ENCODE data around the gene MRTFA.

Gene MRTFA

GRCh38 chr22:40407831-40408717, 228.4 kb downstream of the MRTFA start:
- DNase-seq: no peak

GRCh38 chr22:40407021-40407761, 229.3 kb downstream of the MRTFA start:
- DNase-seq: no peak

- no peak for DNase-seq
These were observed 230.2 kb downstream of the MRTFA start for GRCh38 chr22:40406063-40406890.

GRCh38 chr22:40405178-40406062, 231.1 kb downstream of the MRTFA start:
- no peak for DNase-seq

GRCh38 chr22:40404251-40405177, 232.0 kb downstream of the MRTFA start:
- no peak for DNase-seq

- DNase-seq: no peak
These were observed 232.9 kb downstream of the MRTFA start for GRCh38 chr22:40403651-40404050.

- DNase-seq: no peak
These were observed 233.4 kb downstream of the MRTFA start for GRCh38 chr22:40403141-40403540.

- no peak for DNase-seq
These were observed 234.5 kb downstream of the MRTFA start for GRCh38 chr22:40401981-40402406.

- no peak for DNase-seq
These were observed 235.0 kb downstream of the MRTFA start for GRCh38 chr22:40401532-40401931.

GRCh38 chr22:40400159-40400558, 236.4 kb downstream of the MRTFA start:
- DNase-seq: no peak

- DNase-seq: peak; percentile 65
These were observed 236.9 kb downstream of the MRTFA start for GRCh38 chr22:40399621-40400020.

GRCh38 chr22:40397396-40397795, 239.1 kb downstream of the MRTFA start:
- peak; percentile 56 for DNase-seq

GRCh38 chr22:40396882-40397281, 239.6 kb downstream of the MRTFA start:
- DNase-seq: peak; percentile 88

- DNase-seq: no peak
These were observed 240.9 kb downstream of the MRTFA start for GRCh38 chr22:40395607-40396006.

GRCh38 chr22:40394607-40395006, 241.9 kb downstream of the MRTFA start:
- no peak for DNase-seq

- no peak for DNase-seq
These were observed 243.9 kb downstream of the MRTFA start for GRCh38 chr22:40392618-40393017.

GRCh38 chr22:40391417-40391816, 245.1 kb downstream of the MRTFA start:
- no peak for DNase-seq

GRCh38 chr22:40388231-40388630, 248.3 kb downstream of the MRTFA start:
- DNase-seq: no peak

- DNase-seq: no peak
These were observed 248.8 kb downstream of the MRTFA start for GRCh38 chr22:40387746-40388145.

GRCh38 chr22:40385036-40385782, 251.3 kb downstream of the MRTFA start:
- DNase-seq: no peak
